ENCODE results near the gene TCF12. TPM values are rescaled to one million over a fixed set of nuclear protein-coding genes. Genes with fewer than 3 reads are reported as not detected.

Gene TCF12
- total RNA-seq, 4 donors from 2014 or later: 93.9 to 165 (median 111) TPM

DNA sequence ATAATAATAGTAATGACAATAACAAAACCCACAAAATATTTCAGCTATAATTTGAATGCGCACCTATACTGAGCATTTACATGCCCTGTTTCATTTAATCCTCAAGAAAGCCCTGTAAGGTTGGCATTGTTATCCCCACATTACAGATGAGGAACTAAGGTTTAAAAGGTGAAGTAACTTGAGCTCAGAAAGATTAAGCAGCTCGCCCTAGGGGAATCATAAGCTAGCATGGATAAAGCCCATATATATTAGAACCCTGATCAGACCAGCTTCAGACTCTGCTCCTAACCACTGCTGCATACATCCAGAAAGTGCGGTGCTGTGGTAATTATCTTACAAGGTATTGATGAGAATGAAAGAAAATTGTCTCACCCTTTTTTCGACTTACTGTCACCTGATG lies 316.7 kb downstream of the TCF12 start:
- ATAC-seq (ENCODE audit: low FRiP score) (no peak), DNase-seq (ENCODE audit: low spot score) (no peak)
- TF ChIP-seq, protein P1, sequence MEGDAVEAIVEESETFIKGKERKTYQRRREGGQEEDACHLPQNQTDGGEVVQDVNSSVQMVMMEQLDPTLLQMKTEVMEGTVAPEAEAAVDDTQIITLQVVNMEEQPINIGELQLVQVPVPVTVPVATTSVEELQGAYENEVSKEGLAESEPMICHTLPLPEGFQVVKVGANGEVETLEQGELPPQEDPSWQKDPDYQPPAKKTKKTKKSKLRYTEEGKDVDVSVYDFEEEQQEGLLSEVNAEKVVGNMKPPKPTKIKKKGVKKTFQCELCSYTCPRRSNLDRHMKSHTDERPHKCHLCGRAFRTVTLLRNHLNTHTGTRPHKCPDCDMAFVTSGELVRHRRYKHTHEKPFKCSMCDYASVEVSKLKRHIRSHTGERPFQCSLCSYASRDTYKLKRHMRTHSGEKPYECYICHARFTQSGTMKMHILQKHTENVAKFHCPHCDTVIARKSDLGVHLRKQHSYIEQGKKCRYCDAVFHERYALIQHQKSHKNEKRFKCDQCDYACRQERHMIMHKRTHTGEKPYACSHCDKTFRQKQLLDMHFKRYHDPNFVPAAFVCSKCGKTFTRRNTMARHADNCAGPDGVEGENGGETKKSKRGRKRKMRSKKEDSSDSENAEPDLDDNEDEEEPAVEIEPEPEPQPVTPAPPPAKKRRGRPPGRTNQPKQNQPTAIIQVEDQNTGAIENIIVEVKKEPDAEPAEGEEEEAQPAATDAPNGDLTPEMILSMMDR (IDR thresholded peaks at IDR 0.05): no peak

DNA sequence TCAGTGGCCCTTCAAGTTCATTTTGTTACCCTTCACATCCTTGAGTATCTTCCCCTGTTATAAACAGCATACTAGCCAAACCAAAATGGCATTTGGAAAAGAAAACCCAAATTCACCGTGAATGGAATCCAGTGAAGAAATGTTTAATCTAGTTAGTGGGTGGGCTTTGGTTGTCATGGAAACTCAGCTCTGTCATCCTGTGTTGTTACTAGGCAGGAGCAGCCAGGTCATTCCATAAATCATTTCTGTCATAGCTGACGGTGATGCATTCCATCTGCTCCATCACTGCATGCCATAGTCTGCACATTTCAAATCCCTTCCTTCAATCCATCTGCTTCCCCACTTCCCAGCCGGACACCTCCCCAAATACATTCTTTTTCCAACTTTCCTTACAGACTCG lies 317.4 kb downstream of the TCF12 start:
- DNase-seq (ENCODE audit: low spot score) (no peak), ATAC-seq (ENCODE audit: low FRiP score) (no peak)
- TF ChIP-seq, protein P1 (IDR thresholded peaks at IDR 0.05): no peak

DNA sequence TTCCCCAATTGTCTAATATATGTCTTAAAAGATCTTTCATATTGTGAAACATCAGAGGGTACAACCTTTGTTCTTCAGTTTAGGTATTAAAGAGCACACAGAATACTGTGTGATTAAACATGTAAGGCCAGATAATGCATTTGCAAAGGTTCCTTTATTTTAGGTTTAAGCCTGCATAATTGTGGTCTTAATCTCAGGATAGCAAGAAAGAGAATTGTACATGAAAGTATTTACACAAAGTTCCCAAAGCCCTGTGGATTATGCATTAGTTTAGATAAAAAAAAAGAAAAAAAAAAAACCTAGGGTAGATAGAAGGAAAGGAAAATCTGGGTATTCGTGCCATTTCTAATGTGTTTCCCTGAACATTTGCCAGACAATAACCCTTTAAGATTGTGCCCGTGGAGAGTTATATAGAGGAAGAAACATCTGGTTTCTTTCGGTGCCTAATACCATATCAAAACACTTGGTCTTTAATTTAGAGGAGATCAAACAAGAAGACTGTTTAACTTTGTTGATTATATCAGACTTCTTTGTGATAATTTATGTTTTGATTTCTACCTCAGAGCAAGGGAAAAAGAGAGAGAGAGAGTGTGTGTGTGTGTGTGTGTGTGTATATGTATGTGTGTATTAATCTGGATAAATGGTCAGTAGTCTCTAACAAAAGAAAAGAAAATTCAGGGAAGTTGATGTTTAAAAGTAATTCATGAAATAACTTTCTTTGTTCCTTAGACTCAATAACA lies 318.3 kb downstream of the TCF12 start:
- DNase-seq (ENCODE audit: low spot score): no peak
- ATAC-seq (ENCODE audit: low FRiP score): no peak
- TF ChIP-seq, protein P1 (IDR thresholded peaks at IDR 0.05): no peak

DNA sequence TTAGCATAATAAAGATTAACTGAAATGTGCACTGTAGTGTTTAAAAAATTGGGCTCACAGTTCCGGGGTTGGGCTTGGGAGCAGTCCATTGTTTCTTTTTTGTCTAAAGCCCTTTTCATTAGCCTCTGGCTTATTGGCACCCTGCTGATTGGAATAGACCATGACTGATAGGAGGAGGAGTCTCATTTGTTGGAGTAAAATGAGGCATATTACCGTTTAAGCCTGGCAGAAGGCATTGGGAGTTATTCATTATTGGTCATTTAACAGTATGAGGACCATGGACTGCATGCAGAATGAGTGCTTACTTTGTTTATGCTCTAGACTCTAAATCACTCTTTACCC lies 318.8 kb downstream of the TCF12 start:
- TF ChIP-seq, protein P1 (IDR thresholded peaks at IDR 0.05): no peak
- DNase-seq (ENCODE audit: low spot score) (no peak), ATAC-seq (ENCODE audit: low FRiP score) (no peak)

DNA sequence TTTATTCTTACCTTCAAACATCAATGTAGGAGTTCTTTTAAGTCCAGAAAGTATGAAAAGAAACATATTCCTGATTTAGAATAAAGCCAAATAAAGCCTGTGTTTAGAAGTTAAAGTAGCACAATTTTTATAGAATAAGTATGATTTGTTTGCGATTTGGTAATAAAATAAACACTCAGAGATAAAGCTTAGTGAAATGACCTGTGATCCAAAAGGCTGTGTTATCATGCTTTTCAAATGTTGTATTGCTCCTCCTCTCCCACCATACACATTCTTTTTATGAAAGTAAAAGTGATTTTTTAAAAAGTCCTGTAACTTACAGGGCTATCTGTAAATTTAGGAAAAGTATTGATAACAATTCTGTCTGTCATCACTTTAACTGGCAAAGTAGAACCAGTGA lies 319.2 kb downstream of the TCF12 start:
- no peak for DNase-seq (ENCODE audit: low spot score)
- ATAC-seq (ENCODE audit: low FRiP score): no peak
- TF ChIP-seq, protein P1 (IDR thresholded peaks at IDR 0.05): no peak

DNA sequence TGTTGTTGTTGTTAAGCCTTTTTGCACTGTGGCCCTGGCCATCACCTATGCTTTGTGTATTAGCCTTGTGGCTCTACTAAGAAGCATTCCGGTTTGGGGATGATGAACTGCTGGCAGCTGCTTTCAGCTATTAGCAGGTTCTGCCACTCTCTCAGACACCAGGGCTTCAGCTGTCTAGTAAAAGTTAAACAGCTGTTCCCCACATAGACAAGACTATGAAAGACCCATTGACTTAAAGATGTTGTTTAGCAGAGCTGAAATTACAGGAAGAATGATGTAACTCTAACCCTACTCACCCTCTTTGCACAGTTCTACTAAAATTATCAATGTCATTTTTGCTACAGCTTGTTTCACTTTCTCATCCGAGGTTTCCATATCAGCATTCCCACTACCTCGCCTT lies 326.7 kb downstream of the TCF12 start:
- DNase-seq (ENCODE audit: low spot score) (no peak), ATAC-seq (ENCODE audit: low FRiP score) (no peak)
- TF ChIP-seq, protein P1 (IDR thresholded peaks at IDR 0.05): no peak

DNA sequence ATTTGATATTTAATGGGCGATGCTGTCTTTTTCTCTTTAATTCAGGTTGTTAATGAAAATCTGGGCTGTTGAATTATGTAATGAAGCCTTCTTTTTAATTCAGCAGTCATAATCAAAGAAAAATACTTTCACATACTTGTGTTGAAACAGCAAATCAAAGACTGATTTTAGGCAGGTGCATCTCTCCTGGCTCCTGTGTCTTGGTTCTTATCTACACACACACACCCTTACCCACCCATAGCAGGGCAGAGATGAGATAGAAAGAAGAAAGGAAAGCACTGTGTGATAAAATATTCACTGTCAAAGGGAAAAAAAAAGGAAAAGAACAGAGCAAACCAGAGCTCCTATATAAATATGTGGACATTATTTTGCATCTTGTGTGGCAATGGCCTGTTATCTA lies 327.3 kb downstream of the TCF12 start:
- TF ChIP-seq, protein P1 (IDR thresholded peaks at IDR 0.05): no peak
- DNase-seq (ENCODE audit: low spot score) (no peak), ATAC-seq (ENCODE audit: low FRiP score) (no peak)
